ENCODE measurements around the gene DHX40. TPM values are rescaled to one million over a fixed set of nuclear protein-coding genes. Genes with fewer than 3 reads are reported as not detected.

DHX40 gene
- total and polyA plus RNA-seq, 2 of the 8 experiments (the other 6 are each of a cell fraction or from before 2014, with no cell fraction given) = 13.5 to 28.3 TPM

- TF ChIP-seq ZNF274 (IDR thresholded peaks at IDR 0.05; ENCODE audit: borderline replicate concordance, extremely low read depth, low read length) (no peak), SAP30 (IDR thresholded peaks at IDR 0.05; ENCODE audit: insufficient read depth, insufficient replicate concordance, low read length) (no peak), CTBP2 (IDR thresholded peaks at IDR 0.05; ENCODE audit: borderline replicate concordance, insufficient read depth, insufficient read length, low read length) (no peak)
Observed at GRCh38 chr17:59651346-59651745, 85.9 kb downstream of the DHX40 start (continued).
